ENCODE data around the gene ZNF764.

DNA sequence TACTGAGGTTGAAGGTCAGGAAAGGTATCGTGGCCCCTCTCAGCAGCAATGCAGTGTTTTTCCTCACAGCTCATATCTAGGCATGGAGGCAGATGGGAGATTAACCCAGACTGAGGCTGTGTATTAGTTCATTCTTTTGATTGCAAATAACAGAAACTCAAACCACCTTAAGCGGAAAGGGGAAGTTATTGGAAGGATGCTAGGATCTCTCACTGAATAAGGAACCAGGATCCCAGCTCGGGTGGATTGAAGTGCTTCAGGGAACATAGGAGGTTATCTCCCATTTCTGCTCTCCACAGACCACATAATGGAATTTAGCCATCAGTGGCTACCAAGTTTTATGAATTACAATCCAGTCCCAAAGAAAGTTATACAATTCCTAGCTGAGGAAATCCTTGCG lies 43.8 kb upstream of the ZNF764 start:
- TF ChIP-seq, protein P1, sequence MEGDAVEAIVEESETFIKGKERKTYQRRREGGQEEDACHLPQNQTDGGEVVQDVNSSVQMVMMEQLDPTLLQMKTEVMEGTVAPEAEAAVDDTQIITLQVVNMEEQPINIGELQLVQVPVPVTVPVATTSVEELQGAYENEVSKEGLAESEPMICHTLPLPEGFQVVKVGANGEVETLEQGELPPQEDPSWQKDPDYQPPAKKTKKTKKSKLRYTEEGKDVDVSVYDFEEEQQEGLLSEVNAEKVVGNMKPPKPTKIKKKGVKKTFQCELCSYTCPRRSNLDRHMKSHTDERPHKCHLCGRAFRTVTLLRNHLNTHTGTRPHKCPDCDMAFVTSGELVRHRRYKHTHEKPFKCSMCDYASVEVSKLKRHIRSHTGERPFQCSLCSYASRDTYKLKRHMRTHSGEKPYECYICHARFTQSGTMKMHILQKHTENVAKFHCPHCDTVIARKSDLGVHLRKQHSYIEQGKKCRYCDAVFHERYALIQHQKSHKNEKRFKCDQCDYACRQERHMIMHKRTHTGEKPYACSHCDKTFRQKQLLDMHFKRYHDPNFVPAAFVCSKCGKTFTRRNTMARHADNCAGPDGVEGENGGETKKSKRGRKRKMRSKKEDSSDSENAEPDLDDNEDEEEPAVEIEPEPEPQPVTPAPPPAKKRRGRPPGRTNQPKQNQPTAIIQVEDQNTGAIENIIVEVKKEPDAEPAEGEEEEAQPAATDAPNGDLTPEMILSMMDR (conservative IDR thresholded peaks at IDR 0.05), result no peak
- no peak for TF ChIP-seq ZFX (IDR thresholded peaks at IDR 0.05)

Data from C4-2B (cell line).